ENCODE results near the gene RAD51B.

The RAD51B gene

GRCh38 chr14:68322940-68323620, 503.5 kb downstream of the RAD51B start:
- Histone ChIP-seq H3K9me3 (ENCODE audit: control insufficient read depth, low read length) (no peaks in the 10 kb centered on the region), H3K27ac (ENCODE audit: low read depth, low read length, severe bottlenecking) (no peak overlapping the region), H3K36me3 (ENCODE audit: control insufficient read depth, insufficient read depth, low read length) (no peaks in the 10 kb centered on the region), H3K4me1 (ENCODE audit: control insufficient read depth, insufficient read depth, low read length, poor library complexity, severe bottlenecking) (peaks cover 5% of the 10 kb centered on the region), H3K4me3 (ENCODE audit: extremely low read depth, insufficient read depth, low read length, poor library complexity, severe bottlenecking) (no peak overlapping the region)
- 96 to 100% methylated on average over 1 to 3 of the region's 4 CpGs for WGBS, 2 experiments (ENCODE audit: insufficient coverage in 2 of 2)

- Histone ChIP-seq H3K4me3 (ENCODE audit: extremely low read depth, insufficient read depth, low read length, poor library complexity, severe bottlenecking) (no peak overlapping the region), H3K36me3 (ENCODE audit: control insufficient read depth, insufficient read depth, low read length) (no peaks in the 10 kb centered on the region), H3K9me3 (ENCODE audit: control insufficient read depth, low read length) (no peaks in the 10 kb centered on the region), H3K27ac (ENCODE audit: low read depth, low read length, severe bottlenecking) (no peak overlapping the region), H3K4me1 (ENCODE audit: control insufficient read depth, insufficient read depth, low read length, poor library complexity, severe bottlenecking) (no peaks in the 10 kb centered on the region)
- 100% methylated on average over 1 of the region's 5 CpGs; no CpG with 5 or more reads in 1 of the 2 experiments for WGBS, 2 experiments (ENCODE audit: insufficient coverage in 2 of 2)
Measured at GRCh38 chr14:68325267-68325807, 505.8 kb downstream of the RAD51B start.

- Histone ChIP-seq H3K4me3 (ENCODE audit: extremely low read depth, insufficient read depth, low read length, poor library complexity, severe bottlenecking) (no peak overlapping the region), H3K4me1 (ENCODE audit: control insufficient read depth, insufficient read depth, low read length, poor library complexity, severe bottlenecking) (peaks cover 6% of the 10 kb centered on the region), H3K36me3 (ENCODE audit: control insufficient read depth, insufficient read depth, low read length) (no peaks in the 10 kb centered on the region), H3K27ac (ENCODE audit: low read depth, low read length, severe bottlenecking) (no peak overlapping the region), H3K9me3 (ENCODE audit: control insufficient read depth, low read length) (no peaks in the 10 kb centered on the region)
- 94 to 100% methylated on average over 2 of the region's 3 CpGs for WGBS, 2 experiments (ENCODE audit: insufficient coverage in 2 of 2)
Measured at GRCh38 chr14:68327231-68327630, 507.7 kb downstream of the RAD51B start.

- Histone ChIP-seq H3K9me3 (ENCODE audit: control insufficient read depth, low read length) (no peaks in the 10 kb centered on the region), H3K4me3 (ENCODE audit: extremely low read depth, insufficient read depth, low read length, poor library complexity, severe bottlenecking) (no peak overlapping the region), H3K27ac (ENCODE audit: low read depth, low read length, severe bottlenecking) (no peak overlapping the region), H3K36me3 (ENCODE audit: control insufficient read depth, insufficient read depth, low read length) (no peaks in the 10 kb centered on the region), H3K4me1 (ENCODE audit: control insufficient read depth, insufficient read depth, low read length, poor library complexity, severe bottlenecking) (peaks cover 6% of the 10 kb centered on the region)
- WGBS, 2 experiments (ENCODE audit: insufficient coverage in 2 of 2): 91 to 96% methylated on average over 2 to 3 of the region's 3 CpGs
Measured at GRCh38 chr14:68328509-68328908, 508.9 kb downstream of the RAD51B start.

GRCh38 chr14:68331426-68331825, 511.8 kb downstream of the RAD51B start:
- Histone ChIP-seq H3K4me3 (ENCODE audit: extremely low read depth, insufficient read depth, low read length, poor library complexity, severe bottlenecking) (no peak overlapping the region), H3K36me3 (ENCODE audit: control insufficient read depth, insufficient read depth, low read length) (no peaks in the 10 kb centered on the region), H3K9me3 (ENCODE audit: control insufficient read depth, low read length) (no peaks in the 10 kb centered on the region), H3K4me1 (ENCODE audit: control insufficient read depth, insufficient read depth, low read length, poor library complexity, severe bottlenecking) (peaks cover 13% of the 10 kb centered on the region), H3K27ac (ENCODE audit: low read depth, low read length, severe bottlenecking) (no peak overlapping the region)
- whole genome bisulfite sequencing, 2 experiments (ENCODE audit: insufficient coverage in 2 of 2): 87% methylated on average over 2 of the region's 2 CpGs; no CpG with 5 or more reads in 1 of the 2 experiments

GRCh38 chr14:68331991-68332390, 512.4 kb downstream of the RAD51B start:
- Histone ChIP-seq H3K27ac (ENCODE audit: low read depth, low read length, severe bottlenecking) (no peak overlapping the region), H3K9me3 (ENCODE audit: control insufficient read depth, low read length) (no peaks in the 10 kb centered on the region), H3K4me3 (ENCODE audit: extremely low read depth, insufficient read depth, low read length, poor library complexity, severe bottlenecking) (no peak overlapping the region), H3K36me3 (ENCODE audit: control insufficient read depth, insufficient read depth, low read length) (no peaks in the 10 kb centered on the region), H3K4me1 (ENCODE audit: control insufficient read depth, insufficient read depth, low read length, poor library complexity, severe bottlenecking) (peaks cover 13% of the 10 kb centered on the region)
- WGBS, 2 experiments (ENCODE audit: insufficient coverage in 2 of 2): 71% methylated on average over 1 of the region's 1 CpG; no CpG with 5 or more reads in 1 of the 2 experiments

- no peak overlapping the region for H3K4me3 ChIP-seq (ENCODE audit: extremely low read depth, insufficient read depth, low read length, poor library complexity, severe bottlenecking)
- H3K4me1 ChIP-seq (ENCODE audit: control insufficient read depth, insufficient read depth, low read length, poor library complexity, severe bottlenecking): peaks cover 13% of the 10 kb centered on the region
- no peak overlapping the region for H3K27ac ChIP-seq (ENCODE audit: low read depth, low read length, severe bottlenecking)
- WGBS, 2 experiments (ENCODE audit: insufficient coverage in 2 of 2): 75 to 100% methylated on average over 1 of the region's 2 CpGs
- no peaks in the 10 kb centered on the region for H3K9me3 ChIP-seq (ENCODE audit: control insufficient read depth, low read length)
- no peaks in the 10 kb centered on the region for H3K36me3 ChIP-seq (ENCODE audit: control insufficient read depth, insufficient read depth, low read length)
Measured at GRCh38 chr14:68333262-68333661, 513.7 kb downstream of the RAD51B start.

- Histone ChIP-seq H3K4me1 (ENCODE audit: control insufficient read depth, insufficient read depth, low read length, poor library complexity, severe bottlenecking) (peaks cover 13% of the 10 kb centered on the region), H3K36me3 (ENCODE audit: control insufficient read depth, insufficient read depth, low read length) (no peaks in the 10 kb centered on the region), H3K9me3 (ENCODE audit: control insufficient read depth, low read length) (no peaks in the 10 kb centered on the region), H3K4me3 (ENCODE audit: extremely low read depth, insufficient read depth, low read length, poor library complexity, severe bottlenecking) (no peak overlapping the region), H3K27ac (ENCODE audit: low read depth, low read length, severe bottlenecking) (no peak overlapping the region)
Measured at GRCh38 chr14:68335312-68335711, 515.7 kb downstream of the RAD51B start.

GRCh38 chr14:68336165-68336564, 516.6 kb downstream of the RAD51B start:
- no peaks in the 10 kb centered on the region for H3K9me3 ChIP-seq (ENCODE audit: control insufficient read depth, low read length)
- no CpG with 5 or more reads among the region's 1 CpG for WGBS, 2 experiments (ENCODE audit: insufficient coverage in 2 of 2)
- no peaks in the 10 kb centered on the region for H3K36me3 ChIP-seq (ENCODE audit: control insufficient read depth, insufficient read depth, low read length)
- H3K4me3 ChIP-seq (ENCODE audit: extremely low read depth, insufficient read depth, low read length, poor library complexity, severe bottlenecking): no peak overlapping the region
- H3K27ac ChIP-seq (ENCODE audit: low read depth, low read length, severe bottlenecking): no peak overlapping the region
- H3K4me1 ChIP-seq (ENCODE audit: control insufficient read depth, insufficient read depth, low read length, poor library complexity, severe bottlenecking): peaks cover 13% of the 10 kb centered on the region

GRCh38 chr14:68337279-68337678, 517.7 kb downstream of the RAD51B start:
- no peak overlapping the region for H3K4me3 ChIP-seq (ENCODE audit: extremely low read depth, insufficient read depth, low read length, poor library complexity, severe bottlenecking)
- H3K36me3 ChIP-seq (ENCODE audit: control insufficient read depth, insufficient read depth, low read length): no peaks in the 10 kb centered on the region
- no peak overlapping the region for H3K27ac ChIP-seq (ENCODE audit: low read depth, low read length, severe bottlenecking)
- peaks cover 14% of the 10 kb centered on the region for H3K4me1 ChIP-seq (ENCODE audit: control insufficient read depth, insufficient read depth, low read length, poor library complexity, severe bottlenecking)
- no peaks in the 10 kb centered on the region for H3K9me3 ChIP-seq (ENCODE audit: control insufficient read depth, low read length)

- no peak overlapping the region for H3K27ac ChIP-seq (ENCODE audit: low read depth, low read length, severe bottlenecking)
- peaks cover 2% of the 10 kb centered on the region for H3K9me3 ChIP-seq (ENCODE audit: control insufficient read depth, low read length)
- no CpG with 5 or more reads among the region's 1 CpG for WGBS, 2 experiments (ENCODE audit: insufficient coverage in 2 of 2)
- no peaks in the 10 kb centered on the region for H3K36me3 ChIP-seq (ENCODE audit: control insufficient read depth, insufficient read depth, low read length)
- H3K4me3 ChIP-seq (ENCODE audit: extremely low read depth, insufficient read depth, low read length, poor library complexity, severe bottlenecking): no peak overlapping the region
- peaks cover 13% of the 10 kb centered on the region for H3K4me1 ChIP-seq (ENCODE audit: control insufficient read depth, insufficient read depth, low read length, poor library complexity, severe bottlenecking)
Measured at GRCh38 chr14:68340262-68340661, 520.7 kb downstream of the RAD51B start.

Measured in mesodermal cell (in vitro differentiated cells).